B cell (primary cell): ENCODE measurements around the gene ATP1B3. TPM values are rescaled to one million over a fixed set of nuclear protein-coding genes. Genes with fewer than 3 reads are reported as not detected.

Experiments
- polyA plus RNA-seq: library from polyadenylated mRNA; depleted of rRNA; stranded (reverse); fragments of >200 nt; gene quantifications from 2 replicates; pipeline ENCODE4 v1.2.3, GENCODE V29; 2012
- small RNA-seq: library from RNA; depleted of rRNA; stranded (forward); fragments of <200 nt; gene quantifications from one replicate; pipeline ENCODE3, GENCODE V24; 2012; ENCODE audit warnings: low replicate concordance, low read depth; ENCODE audit not compliant: insufficient read length
- total RNA-seq, 2 donors: library from RNA; stranded (reverse); fragments of 120-200 nt in 1 of 2; gene quantifications; 1 replicate in 1 of 2; 2 replicates in 1 of 2; pipeline versions ENCODE4 v1.2.3 to v1.2.4, GENCODE V29; 2013 to 2022

Gene ATP1B3
- total and polyA plus RNA-seq, 2 donors (not counting 1 experiment from before 2014, with no cell fraction given) = 20.7 to 28.8 TPM

Small RNA genes within 50 kb of the gene (small RNA-seq; reads per million reads assigned to genes)
- gene HMGN2P25 = not detected
- gene RNU6-509P = not detected

Other genes starting within 250 kb of the ATP1B3 start
- gene RNF7, start 138.3 kb upstream of the ATP1B3 start, total RNA-seq = 40.9 and 47.2 TPM in 2 replicates
- gene RNF7, start 138.3 kb upstream of the ATP1B3 start, polyA plus RNA-seq = 37.3 and 38.0 TPM in 2 replicates
- gene GRK7, start 113.2 kb upstream of the ATP1B3 start, total RNA-seq = not detected in 2 replicates
- gene GRK7, start 113.2 kb upstream of the ATP1B3 start, polyA plus RNA-seq = 0.07 and 0.12 TPM in 2 replicates